Neuron (in vitro differentiated cells): Measurements from ENCODE around the gene MAPK8IP3.

Source experiments
- H2AFZ ChIP-seq: one replicate; pipeline ENCODE4 v1.6.1; 2013; ENCODE audit warnings: low read depth, mild to moderate bottlenecking, inconsistent platforms, low read length, moderate library complexity
- H3K27me3 ChIP-seq: one replicate; pipeline ENCODE4 v1.6.1; 2013; ENCODE audit warnings: low read length; ENCODE audit not compliant: insufficient read depth
- H3K36me3 ChIP-seq: one replicate; pipeline ENCODE4 v1.6.1; 2013; ENCODE audit warnings: low read length; ENCODE audit not compliant: insufficient read depth
- H3K4me1 ChIP-seq: one replicate; pipeline ENCODE4 v1.6.1; 2013; ENCODE audit warnings: low read length; ENCODE audit not compliant: insufficient read depth
- H3K4me3 ChIP-seq: 2 replicates; pipeline ENCODE4 v1.5.1; 2013; ENCODE audit warnings: mild to moderate bottlenecking, low read length, moderate library complexity
- H3K9me3 ChIP-seq: one replicate; pipeline ENCODE4 v1.6.1; 2013; ENCODE audit warnings: low read length

Gene MAPK8IP3

GRCh38 chr16:1754204-1754603, 48.2 kb downstream of the MAPK8IP3 start:
- Histone ChIP-seq H2AFZ (no peak overlapping the region), H3K4me3 (no peak overlapping the region), H3K9me3 (no peaks in the 10 kb centered on the region), H3K4me1 (no peaks in the 10 kb centered on the region), H3K36me3 (peaks cover 44% of the 10 kb centered on the region), H3K27me3 (no peaks in the 10 kb centered on the region)

- H3K4me1 ChIP-seq, result no peaks in the 10 kb centered on the region
These were observed 51.9 kb downstream of the MAPK8IP3 start for GRCh38 chr16:1757714-1758461.

GRCh38 chr16:1758923-1759322, 52.9 kb downstream of the MAPK8IP3 start:
- Histone ChIP-seq H3K4me1 (no peaks in the 10 kb centered on the region), H3K4me3 (no peak overlapping the region), H3K9me3 (no peaks in the 10 kb centered on the region), H3K36me3 (peaks cover 52% of the 10 kb centered on the region), H3K27me3 (no peaks in the 10 kb centered on the region), H2AFZ (no peak overlapping the region)

More at GRCh38 chr16:1757714-1758461, 51.9 kb downstream of the MAPK8IP3 start:
- H2AFZ ChIP-seq, result no peak overlapping the region
- no peaks in the 10 kb centered on the region for H3K9me3 ChIP-seq
- H3K4me3 ChIP-seq, result no peak overlapping the region
- H3K36me3 ChIP-seq, result peaks cover 46% of the 10 kb centered on the region
- no peaks in the 10 kb centered on the region for H3K27me3 ChIP-seq

- H3K4me3 ChIP-seq, result no peak overlapping the region
- H2AFZ ChIP-seq, result no peak overlapping the region
- H3K36me3 ChIP-seq, result peaks cover 58% of the 10 kb centered on the region
- no peaks in the 10 kb centered on the region for H3K4me1 ChIP-seq
- no peaks in the 10 kb centered on the region for H3K27me3 ChIP-seq
- H3K9me3 ChIP-seq, result no peaks in the 10 kb centered on the region
These were observed 53.5 kb downstream of the MAPK8IP3 start for GRCh38 chr16:1759511-1759910.

GRCh38 chr16:1760911-1761310, 54.9 kb downstream of the MAPK8IP3 start:
- H3K36me3 ChIP-seq, result peaks cover 63% of the 10 kb centered on the region
- H3K27me3 ChIP-seq, result no peaks in the 10 kb centered on the region
- no peak overlapping the region for H3K4me3 ChIP-seq
- H3K4me1 ChIP-seq, result no peaks in the 10 kb centered on the region
- no peaks in the 10 kb centered on the region for H3K9me3 ChIP-seq
- no peak overlapping the region for H2AFZ ChIP-seq

- Histone ChIP-seq H3K27me3 (no peaks in the 10 kb centered on the region), H3K4me1 (no peaks in the 10 kb centered on the region), H3K36me3 (peaks cover 66% of the 10 kb centered on the region), H2AFZ (no peak overlapping the region), H3K4me3 (no peak overlapping the region), H3K9me3 (no peaks in the 10 kb centered on the region)
These were observed 55.8 kb downstream of the MAPK8IP3 start for GRCh38 chr16:1761751-1762150.

- no peak overlapping the region for H2AFZ ChIP-seq
- no peak overlapping the region for H3K4me3 ChIP-seq
- no peaks in the 10 kb centered on the region for H3K27me3 ChIP-seq
- peaks cover 72% of the 10 kb centered on the region for H3K36me3 ChIP-seq
- H3K9me3 ChIP-seq, result no peaks in the 10 kb centered on the region
- H3K4me1 ChIP-seq, result no peaks in the 10 kb centered on the region
These were observed 56.3 kb downstream of the MAPK8IP3 start for GRCh38 chr16:1762196-1762878.

GRCh38 chr16:1762879-1763520, 57.0 kb downstream of the MAPK8IP3 start:
- Histone ChIP-seq H3K9me3 (no peaks in the 10 kb centered on the region), H3K36me3 (peaks cover 78% of the 10 kb centered on the region), H3K27me3 (no peaks in the 10 kb centered on the region), H3K4me3 (no peak overlapping the region), H3K4me1 (no peaks in the 10 kb centered on the region), H2AFZ (no peak overlapping the region)

- H3K4me3 ChIP-seq, result no peak overlapping the region
- H3K36me3 ChIP-seq, result peaks cover 79% of the 10 kb centered on the region
- no peak overlapping the region for H2AFZ ChIP-seq
- H3K9me3 ChIP-seq, result no peaks in the 10 kb centered on the region
- H3K27me3 ChIP-seq, result no peaks in the 10 kb centered on the region
- H3K4me1 ChIP-seq, result no peaks in the 10 kb centered on the region
These were observed 57.8 kb downstream of the MAPK8IP3 start for GRCh38 chr16:1763521-1764511.

- peaks cover 83% of the 10 kb centered on the region for H3K36me3 ChIP-seq
- H3K4me3 ChIP-seq, result no peak overlapping the region
- no peak overlapping the region for H2AFZ ChIP-seq
- no peaks in the 10 kb centered on the region for H3K9me3 ChIP-seq
- H3K27me3 ChIP-seq, result no peaks in the 10 kb centered on the region
- no peaks in the 10 kb centered on the region for H3K4me1 ChIP-seq
These were observed 59.0 kb downstream of the MAPK8IP3 start for GRCh38 chr16:1764971-1765370.

GRCh38 chr16:1765826-1766225, 59.8 kb downstream of the MAPK8IP3 start:
- Histone ChIP-seq H2AFZ (no peak overlapping the region), H3K4me1 (no peaks in the 10 kb centered on the region), H3K36me3 (peaks cover 80% of the 10 kb centered on the region), H3K9me3 (no peaks in the 10 kb centered on the region), H3K27me3 (no peaks in the 10 kb centered on the region), H3K4me3 (no peak overlapping the region)

- Histone ChIP-seq H3K9me3 (no peaks in the 10 kb centered on the region), H2AFZ (no peak overlapping the region), H3K27me3 (no peaks in the 10 kb centered on the region), H3K4me1 (no peaks in the 10 kb centered on the region), H3K4me3 (no peak overlapping the region), H3K36me3 (peaks cover 76% of the 10 kb centered on the region)
These were observed 60.2 kb downstream of the MAPK8IP3 start for GRCh38 chr16:1766231-1766630.
